Liver (tissue), 9 donors: ENCODE results near the gene MXRA5. TPM values are rescaled to one million over a fixed set of nuclear protein-coding genes. Genes with fewer than 3 reads are reported as not detected.

Experiments
- DNase-seq: peaks from one replicate; pipeline ENCODE4 v3.0.0-alpha.2; 2017; ENCODE audit warnings: low spot score
- H3K27ac ChIP-seq, 2 donors: one replicate each; pipeline ENCODE4 v1.7.0; 2013; ENCODE audit warnings: inconsistent platforms in 2 of 2, low read length in 2 of 2, control low read depth in 1 of 2, low read depth in 1 of 2, mild to moderate bottlenecking in 1 of 2
- H3K27me3 ChIP-seq, 4 donors: one replicate each; pipeline versions ENCODE4 v1.6.1 to v1.7.0; 2013; ENCODE audit warnings: low read length in 3 of 4, inconsistent platforms in 1 of 4, mild to moderate bottlenecking in 1 of 4, moderate library complexity in 1 of 4; ENCODE audit not compliant: control insufficient read depth in 4 of 4, insufficient read depth in 4 of 4
- H3K36me3 ChIP-seq, 4 donors: one replicate each; pipeline versions ENCODE4 v1.6.1 to v1.7.0; 2013; ENCODE audit warnings: low read length in 3 of 4, mild to moderate bottlenecking in 3 of 4, low read depth in 1 of 4, moderate library complexity in 1 of 4; ENCODE audit not compliant: control insufficient read depth in 4 of 4, insufficient read depth in 3 of 4
- H3K4me1 ChIP-seq, 4 donors: one replicate each; pipeline versions ENCODE4 v1.6.1 to v1.7.0; 2013; ENCODE audit warnings: low read length in 3 of 4, mild to moderate bottlenecking in 3 of 4, moderate library complexity in 1 of 4; ENCODE audit not compliant: control insufficient read depth in 4 of 4, insufficient read depth in 4 of 4
- H3K4me3 ChIP-seq, 3 donors: one replicate each; pipeline versions ENCODE4 v1.6.1 to v1.7.0; 2013; ENCODE audit warnings: low read length in 3 of 3, control low read depth in 1 of 3, low read depth in 1 of 3, mild to moderate bottlenecking in 1 of 3
- H3K9ac ChIP-seq, 2 donors: one replicate each; pipeline ENCODE4 v1.7.0; 2013; ENCODE audit warnings: low read length in 2 of 2, mild to moderate bottlenecking in 2 of 2, moderate library complexity in 2 of 2, control low read depth in 1 of 2, low read depth in 1 of 2
- H3K9me3 ChIP-seq, 4 donors: one replicate each; pipeline versions ENCODE4 v1.6.1 to v1.7.0; 2013; ENCODE audit warnings: low read length in 3 of 4; ENCODE audit not compliant: control insufficient read depth in 4 of 4
- EGR1 ChIP-seq, 2 donors: IDR thresholded peaks; 2 replicates each; pipeline ENCODE4 v1.6.1; 2016 to 2018; ENCODE audit warnings: antibody characterized with exemption in 2 of 2, low read depth in 2 of 2
- FOXA2 ChIP-seq: IDR thresholded peaks from 2 replicates; pipeline ENCODE4 v1.6.1; 2016; ENCODE audit warnings: antibody characterized with exemption
- GABPA ChIP-seq, 2 donors: IDR thresholded peaks in 1 of 2; conservative IDR thresholded peaks in 1 of 2; 2 replicates each; pipeline ENCODE4 v1.6.1; 2016; ENCODE audit warnings: antibody characterized with exemption in 2 of 2, mild to moderate bottlenecking in 1 of 2, moderate library complexity in 1 of 2
- HNF4A ChIP-seq, 2 donors: conservative IDR thresholded peaks; 2 replicates each; pipeline ENCODE4 v1.6.1; 2016; ENCODE audit warnings: antibody characterized with exemption in 2 of 2, mild to moderate bottlenecking in 2 of 2
- MAX ChIP-seq: IDR thresholded peaks from 2 replicates; pipeline ENCODE4 v1.6.1; 2016; ENCODE audit warnings: antibody characterized with exemption
- REST ChIP-seq: IDR thresholded peaks from 2 replicates; pipeline ENCODE4 v1.6.1; 2016; ENCODE audit warnings: antibody characterized with exemption, mild to moderate bottlenecking
- RXRA ChIP-seq, 2 donors: IDR thresholded peaks; 2 replicates each; pipeline ENCODE4 v1.6.1; 2017 to 2018; ENCODE audit warnings: antibody characterized with exemption in 2 of 2, mild to moderate bottlenecking in 1 of 2
- SP1 ChIP-seq: IDR thresholded peaks from 2 replicates; pipeline ENCODE4 v1.6.1; 2018; ENCODE audit warnings: antibody characterized with exemption, mild to moderate bottlenecking
- TAF1 ChIP-seq: conservative IDR thresholded peaks from 2 replicates; pipeline ENCODE4 v1.6.1; 2016; ENCODE audit warnings: antibody characterized with exemption, mild to moderate bottlenecking
- ZBTB33 ChIP-seq: IDR thresholded peaks from 2 replicates; pipeline ENCODE4 v1.6.1; 2016; ENCODE audit warnings: antibody characterized with exemption
- WGBS: extraction: QIAGEN DNeasy Blood & Tissue Kit; methylation state at CpG from one replicate; pipeline ENCODE4 v1.1.7; 2013; 5-methylcytosine and 5-hydroxymethylcytosine counted together
- polyA plus RNA-seq, 2 donors: library from polyadenylated mRNA; stranded (reverse) in 1 of 2; unstranded in 1 of 2; fragments of 200-250 nt in 1 of 2; fragments of >200 nt in 1 of 2; fragmentation: Nextera tagmentation in 1 of 2; extraction: Ambion mirVana in 1 of 2; gene quantifications; one replicate each; pipeline versions ENCODE4 v1.2.1 to v1.2.3, GENCODE V29; 2013 to 2015
- total RNA-seq, 2 donors: library from RNA; depleted of rRNA; stranded (reverse); fragments of >200 nt; gene quantifications; one replicate each; pipeline ENCODE4 v1.2.3, GENCODE V29; 2014
- TF ChIP-seq, protein P1 (sequence below): fragments of 150-350 bp; IDR thresholded peaks from 2 replicates; pipeline ENCODE4 v1.5.1; 2017; ENCODE audit warnings: improper control_type of control experiment, low read depth, low read length; ENCODE audit not compliant: missing input control
- donor health status: healthy.
- donor health status: healthy.
- donor health status: healthy.
- donor health status: healthy.
- donor health status: healthy.

MXRA5 gene
- total RNA-seq (1 to 10 TPM; 1.0 to 1.3 TPM), polyA plus RNA-seq (1 to 10 TPM in 1 of 2 donors, under 1 TPM in 1; 0.32 to 1.2 TPM)

DNA sequence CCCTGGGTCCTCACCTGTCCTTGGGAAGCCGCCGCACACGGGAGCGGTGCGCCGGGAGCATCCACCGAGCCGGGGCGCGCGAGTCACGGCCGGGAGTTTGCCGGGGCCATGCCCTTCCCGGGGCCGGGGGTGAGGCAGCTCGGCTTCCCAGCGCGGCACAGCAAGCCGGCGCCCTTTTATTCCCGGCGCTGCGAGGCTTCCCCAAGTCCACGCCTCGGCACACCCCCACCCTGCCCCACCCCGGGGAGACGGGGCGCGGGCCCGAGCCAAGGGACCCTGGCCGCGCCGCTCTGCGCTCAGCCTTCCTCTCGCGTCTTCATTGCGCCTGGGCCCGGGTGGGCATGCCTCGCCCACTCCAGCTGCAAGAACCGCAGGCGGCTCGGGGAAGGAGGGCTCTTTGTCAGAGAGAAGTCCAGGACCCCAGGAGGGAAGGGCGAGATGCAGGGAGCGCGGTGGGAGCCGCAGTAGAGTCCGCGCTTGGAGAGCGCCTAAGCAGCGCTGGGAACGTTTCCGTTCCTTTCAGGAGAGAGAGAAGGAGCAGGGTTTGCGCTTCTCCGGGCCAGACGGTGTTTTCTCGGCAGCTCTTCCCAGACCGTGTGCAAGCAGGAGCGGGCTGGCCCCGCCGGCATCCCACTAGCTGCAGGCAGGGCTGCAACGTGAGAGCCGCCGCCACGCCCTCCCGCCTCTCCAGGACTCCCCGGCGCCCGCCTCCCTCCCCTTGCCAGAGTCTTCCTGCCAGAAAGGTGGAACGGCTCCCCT is at the start of gene MXRA5:
Gene MXRA5 (minus strand): TSS at position 152 of the 759 bp plus-strand sequence. CDS start 2,819 bp downstream, outside the sequence.
- 2% methylated on average over 70 of the region's 70 CpGs for WGBS
- H3K36me3 ChIP-seq: no peaks in the 10 kb centered on the region
- no peak for DNase-seq
- peaks cover 0 to 3% (median 0%) of the 10 kb centered on the region in 4 donors for H3K27me3 ChIP-seq
- H3K27ac ChIP-seq: peak within 1 kb of the TSS; percentile 20 to 54
- TF ChIP-seq SP1: no peak
- no peak for TF ChIP-seq TAF1
- no peak for TF ChIP-seq REST
- TF ChIP-seq, protein P1, sequence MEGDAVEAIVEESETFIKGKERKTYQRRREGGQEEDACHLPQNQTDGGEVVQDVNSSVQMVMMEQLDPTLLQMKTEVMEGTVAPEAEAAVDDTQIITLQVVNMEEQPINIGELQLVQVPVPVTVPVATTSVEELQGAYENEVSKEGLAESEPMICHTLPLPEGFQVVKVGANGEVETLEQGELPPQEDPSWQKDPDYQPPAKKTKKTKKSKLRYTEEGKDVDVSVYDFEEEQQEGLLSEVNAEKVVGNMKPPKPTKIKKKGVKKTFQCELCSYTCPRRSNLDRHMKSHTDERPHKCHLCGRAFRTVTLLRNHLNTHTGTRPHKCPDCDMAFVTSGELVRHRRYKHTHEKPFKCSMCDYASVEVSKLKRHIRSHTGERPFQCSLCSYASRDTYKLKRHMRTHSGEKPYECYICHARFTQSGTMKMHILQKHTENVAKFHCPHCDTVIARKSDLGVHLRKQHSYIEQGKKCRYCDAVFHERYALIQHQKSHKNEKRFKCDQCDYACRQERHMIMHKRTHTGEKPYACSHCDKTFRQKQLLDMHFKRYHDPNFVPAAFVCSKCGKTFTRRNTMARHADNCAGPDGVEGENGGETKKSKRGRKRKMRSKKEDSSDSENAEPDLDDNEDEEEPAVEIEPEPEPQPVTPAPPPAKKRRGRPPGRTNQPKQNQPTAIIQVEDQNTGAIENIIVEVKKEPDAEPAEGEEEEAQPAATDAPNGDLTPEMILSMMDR: no peak
- TF ChIP-seq HNF4A (conservative IDR thresholded peaks at IDR 0.05): no peak
- no peak for TF ChIP-seq RXRA (IDR thresholded peaks at IDR 0.05)
- no peak for TF ChIP-seq GABPA (IDR thresholded peaks at IDR 0.05 in 1 of 2, conservative IDR thresholded peaks at IDR 0.05 in 1 of 2)
- no peak for TF ChIP-seq FOXA2
- TF ChIP-seq EGR1 (IDR thresholded peaks at IDR 0.05; ENCODE audit: low read depth in 2 of 2): no peak
- peaks cover 0 to 12% (median 2%) of the 10 kb centered on the region in 4 donors for H3K4me1 ChIP-seq
- peaks cover 0 to 6% (median 2%) of the 10 kb centered on the region in 4 donors for H3K9me3 ChIP-seq
- peak within 1 kb of the TSS in 2 of 3 donors; percentile 14 to 36 for H3K4me3 ChIP-seq
- H3K9ac ChIP-seq: no peak within 1 kb of the TSS

DNA sequence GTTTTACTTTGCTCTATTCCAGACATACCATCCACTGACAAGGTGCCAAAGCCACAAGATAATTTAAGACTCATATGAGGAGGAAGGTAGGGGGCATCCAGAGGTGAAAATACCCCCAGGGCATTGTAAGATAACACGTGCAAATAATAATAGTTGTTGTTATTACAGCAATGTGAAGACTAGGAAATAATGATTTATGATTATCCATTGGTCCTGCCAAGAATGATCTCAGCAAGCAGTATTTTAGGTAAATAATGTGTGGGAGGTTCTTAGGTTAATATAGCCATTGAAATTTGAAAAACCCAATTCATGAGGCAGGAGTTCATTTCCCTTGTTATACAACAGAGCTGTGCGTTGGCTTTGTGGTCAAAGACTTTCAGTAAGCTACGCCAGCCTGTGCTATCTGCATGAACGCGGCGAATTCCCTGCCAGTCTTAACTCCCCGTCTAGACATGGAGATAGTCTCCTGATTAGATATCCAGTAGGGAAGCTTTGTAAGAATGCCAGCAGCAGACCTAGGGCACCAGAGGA is 47.2 kb upstream of the MXRA5 start:
- Histone ChIP-seq H3K9ac (no peak overlapping the region), H3K36me3 (no peaks in the 10 kb centered on the region), H3K9me3 (no peaks in the 10 kb centered on the region), H3K27me3 (no peaks in the 10 kb centered on the region), H3K4me3 (no peak overlapping the region), H3K4me1 (no peaks in the 10 kb centered on the region), H3K27ac (no peak overlapping the region)
- TF ChIP-seq MAX (no peak), ZBTB33 (no peak), HNF4A (conservative IDR thresholded peaks at IDR 0.05) (no peak)
- WGBS: 47% methylated on average over 7 of the region's 7 CpGs
- DNase-seq: no peak
